Activated CD8-positive, alpha-beta T cell treated with anti-CD3 and anti-CD28 coated beads, Interleukin-2, amount 10 ng/mL, durations not matched to agents 7 days and 5 days (primary cell): Measurements from ENCODE around the gene ARHGAP26. TPM values are rescaled to one million over a fixed set of nuclear protein-coding genes. Genes with fewer than 3 reads are reported as not detected.

ENCODE experiments used
- ATAC-seq: fragments of 150-1000 bp; cut with Tn5 transposase; one replicate; pipeline ENCODE4 v1.10.0; 2021; ENCODE audit warnings: moderate library complexity
- CTCF ChIA-PET: fragments of 350-600 bp; sonication (Branson Sonifier 250); formaldehyde crosslinking; loops from one replicate; lab custom pipeline; 2021; ENCODE audit warnings: antibody characterized with exemption; lab: Charles Lee
- POLR2A ChIA-PET: fragments of 350-600 bp; sonication (Branson Sonifier 250); formaldehyde crosslinking; loops from one replicate; lab custom pipeline; 2021; ENCODE audit warnings: antibody characterized with exemption; lab: Charles Lee
- DNase-seq: peaks from one replicate; pipeline ENCODE4 v3.0.0-alpha.2; 2020
- H3K27ac Mint-ChIP-seq: one replicate; pipeline ENCODE4 v1.8.0; 2021; ENCODE audit warnings: mild to moderate bottlenecking, mixed read lengths
- H3K27me3 Mint-ChIP-seq: one replicate; pipeline ENCODE4 v1.8.0; 2021; ENCODE audit warnings: low read depth, mixed read lengths
- H3K36me3 Mint-ChIP-seq: one replicate; pipeline ENCODE4 v1.8.0; 2021; ENCODE audit warnings: low read depth, mixed read lengths
- H3K4me1 Mint-ChIP-seq: one replicate; pipeline ENCODE4 v1.8.0; 2021; ENCODE audit warnings: low read depth, mixed read lengths
- H3K4me3 Mint-ChIP-seq: one replicate; pipeline ENCODE4 v1.8.0; 2021; ENCODE audit warnings: mild to moderate bottlenecking, mixed read lengths
- H3K9me3 Mint-ChIP-seq: one replicate; pipeline ENCODE4 v1.8.0; 2022; ENCODE audit warnings: mixed read lengths; ENCODE audit not compliant: insufficient read depth
- total RNA-seq, 2 experiments: library from RNA; stranded (reverse); gene quantifications; one replicate each; pipeline ENCODE4 v1.2.3, GENCODE V29; 2021

Gene ARHGAP26
- total RNA-seq, 2 experiments from 2014 or later = 25.4 to 30.3 TPM

GRCh38 chr5:143267186-143267585, 497.0 kb downstream of the ARHGAP26 start:
- POLR2A ChIA-PET = no interaction called here
- peaks cover 1% of the 10 kb centered on the region for H3K36me3 Mint-ChIP-seq
- H3K4me1 Mint-ChIP-seq = no peaks in the 10 kb centered on the region
- no peaks in the 10 kb centered on the region for H3K27me3 Mint-ChIP-seq
- H3K4me3 Mint-ChIP-seq = no peak overlapping the region
- DNase-seq (no peak), ATAC-seq (no peak)
- CTCF ChIA-PET = no interaction called here
- H3K27ac Mint-ChIP-seq = no peak overlapping the region
- H3K9me3 Mint-ChIP-seq = peaks cover 18% of the 10 kb centered on the region

- DNase-seq (no peak), ATAC-seq (no peak)
- H3K27ac Mint-ChIP-seq = no peak overlapping the region
- no peaks in the 10 kb centered on the region for H3K27me3 Mint-ChIP-seq
- peaks cover 1% of the 10 kb centered on the region for H3K36me3 Mint-ChIP-seq
- ChIA-PET CTCF (no interaction called here), POLR2A (no interaction called here)
- H3K9me3 Mint-ChIP-seq = peaks cover 18% of the 10 kb centered on the region
- no peaks in the 10 kb centered on the region for H3K4me1 Mint-ChIP-seq
- no peak overlapping the region for H3K4me3 Mint-ChIP-seq
Observed at GRCh38 chr5:143268388-143268787, 498.2 kb downstream of the ARHGAP26 start.

- peaks cover 10% of the 10 kb centered on the region for H3K4me1 Mint-ChIP-seq
- H3K4me3 Mint-ChIP-seq = no peak overlapping the region
- DNase-seq (no peak), ATAC-seq (no peak)
- H3K36me3 Mint-ChIP-seq = peaks cover 9% of the 10 kb centered on the region
- POLR2A ChIA-PET = no interaction called here
- CTCF ChIA-PET = interaction anchor here (1.0 kb wide), 1 partner anchor 10 kb away, joined by 4 read pairs; no protein-coding TSS in a partner anchor
- peaks cover 14% of the 10 kb centered on the region for H3K9me3 Mint-ChIP-seq
- H3K27ac Mint-ChIP-seq = no peak overlapping the region
- no peaks in the 10 kb centered on the region for H3K27me3 Mint-ChIP-seq
Observed at GRCh38 chr5:143271431-143271830, 501.3 kb downstream of the ARHGAP26 start.

GRCh38 chr5:143274952-143275351, 504.8 kb downstream of the ARHGAP26 start:
- no peak for ATAC-seq
- DNase-seq = no peak
- Mint-ChIP-seq H3K27ac (no peak overlapping the region), H3K4me3 (no peak overlapping the region), H3K4me1 (peaks cover 10% of the 10 kb centered on the region), H3K36me3 (peaks cover 23% of the 10 kb centered on the region), H3K9me3 (peaks cover 3% of the 10 kb centered on the region), H3K27me3 (no peaks in the 10 kb centered on the region)
- ChIA-PET POLR2A (no interaction called here), CTCF (no interaction called here)

DNA sequence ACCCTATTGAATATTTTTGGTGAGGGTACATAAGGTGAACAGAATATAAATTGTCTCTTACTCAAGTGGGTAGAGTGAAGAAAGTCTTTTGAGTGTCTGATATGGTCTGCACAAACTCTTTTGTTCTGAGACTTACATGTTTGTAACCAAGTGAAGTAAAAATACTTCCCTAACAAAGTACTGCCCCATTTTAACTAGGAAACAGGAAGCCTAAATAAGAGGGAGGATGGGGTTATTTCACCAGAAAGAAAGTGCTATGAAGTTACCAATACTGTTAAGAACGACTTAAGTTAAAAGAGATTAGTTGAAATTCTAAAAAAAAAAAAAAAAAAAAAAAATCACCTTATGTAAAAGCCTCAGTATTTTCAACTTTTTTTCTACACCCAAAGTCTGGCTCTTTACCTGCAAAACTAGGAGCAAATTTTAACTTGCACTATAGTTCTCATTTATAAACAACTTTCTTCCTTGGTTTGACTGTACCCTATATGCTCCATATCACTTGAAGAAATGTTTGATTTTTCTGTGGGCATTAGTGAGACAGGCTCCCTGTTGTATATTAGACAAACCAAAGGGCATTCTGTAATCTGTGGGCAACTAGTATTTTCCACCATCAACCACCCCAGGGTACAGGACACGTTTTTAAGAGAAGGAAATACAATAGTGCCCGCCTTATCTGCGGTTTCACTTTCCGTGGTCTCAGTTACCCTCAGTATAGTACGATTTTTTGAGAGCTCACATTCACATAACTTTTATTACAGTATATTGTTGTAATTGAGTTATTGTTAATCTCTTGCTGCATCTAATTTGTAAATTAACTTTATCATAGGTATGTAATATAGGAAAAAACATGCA, 505.6 kb downstream of the ARHGAP26 start:
- no peaks in the 10 kb centered on the region for H3K9me3 Mint-ChIP-seq
- no peak for DNase-seq
- H3K4me3 Mint-ChIP-seq = no peak overlapping the region
- peaks cover 28% of the 10 kb centered on the region for H3K36me3 Mint-ChIP-seq
- ChIA-PET CTCF (no interaction called here), POLR2A (no interaction called here)
- no peak overlapping the region for H3K27ac Mint-ChIP-seq
- ATAC-seq = no peak
- no peaks in the 10 kb centered on the region for H3K27me3 Mint-ChIP-seq
- peaks cover 10% of the 10 kb centered on the region for H3K4me1 Mint-ChIP-seq

DNA sequence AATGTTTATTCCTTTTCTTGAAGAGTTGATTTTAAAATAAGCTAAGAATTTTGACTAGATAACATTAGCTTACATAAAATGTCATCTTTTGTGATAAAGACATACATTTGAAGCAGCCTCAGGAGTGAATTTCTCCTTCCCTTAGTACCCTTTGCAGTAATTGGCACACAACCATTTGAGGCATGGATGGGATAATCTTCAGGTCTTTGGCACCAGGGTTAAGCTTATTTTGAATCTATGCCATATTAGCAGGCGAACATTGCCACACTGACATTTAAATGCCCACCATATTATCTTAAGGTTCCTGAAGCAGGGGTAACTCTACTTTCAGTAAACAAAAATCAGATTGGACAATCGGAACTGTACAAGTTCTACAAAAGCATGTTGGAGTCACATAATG, 507.4 kb downstream of the ARHGAP26 start:
- peaks cover 37% of the 10 kb centered on the region for H3K36me3 Mint-ChIP-seq
- no peaks in the 10 kb centered on the region for H3K9me3 Mint-ChIP-seq
- H3K27me3 Mint-ChIP-seq = no peaks in the 10 kb centered on the region
- DNase-seq (no peak), ATAC-seq (no peak)
- no peak overlapping the region for H3K4me3 Mint-ChIP-seq
- peaks cover 10% of the 10 kb centered on the region for H3K4me1 Mint-ChIP-seq
- H3K27ac Mint-ChIP-seq = no peak overlapping the region
- POLR2A ChIA-PET = no interaction called here
- CTCF ChIA-PET = no interaction called here

Other genes starting within 250 kb of the ARHGAP26 start
- not detected for gene FGF1, start 84.3 kb upstream of the ARHGAP26 start, total RNA-seq